ENCODE results near the gene IL21. TPM values are rescaled to one million over a fixed set of nuclear protein-coding genes. Genes with fewer than 3 reads are reported as not detected.

Gene IL21
- polyA plus RNA-seq, 1 donor (not counting 4 experiments of a cell fraction or from before 2014, with no cell fraction given), result not detected

DNA sequence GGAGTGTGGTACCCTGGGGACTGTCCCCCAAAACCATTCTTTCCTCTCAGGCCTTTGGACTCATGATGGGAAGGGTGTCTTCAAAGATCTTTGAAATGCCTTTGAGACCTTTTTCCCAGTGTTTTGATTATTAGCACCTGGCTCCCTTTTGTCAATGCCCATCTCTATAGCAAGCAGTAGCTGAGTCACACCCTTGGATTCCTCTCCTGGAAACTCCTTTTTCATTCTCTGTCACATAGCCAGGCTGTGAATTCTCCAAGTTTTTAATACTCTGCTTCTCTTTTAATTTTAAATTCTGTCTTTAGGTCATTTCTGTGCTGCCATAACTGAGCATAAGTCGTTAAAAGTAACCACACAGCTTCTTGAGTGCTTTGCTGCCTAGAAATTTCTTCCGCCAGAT, 29.7 kb downstream of the IL21 start:
- no peaks in the 10 kb centered on the region for H4K20me1 ChIP-seq (ENCODE audit: control insufficient read depth, extremely low read depth, insufficient read depth, low read length)
- no peak overlapping the region for H3K4me2 ChIP-seq (ENCODE audit: control insufficient read depth, extremely low read depth, insufficient read depth, low read depth, low read length)
- no peaks in the 10 kb centered on the region for H3K79me2 ChIP-seq (ENCODE audit: control insufficient read depth, insufficient read depth, low read length)
- no peak overlapping the region for H2AFZ ChIP-seq (ENCODE audit: control insufficient read depth, low read length)
- DNase-seq (ENCODE audit: low read depth, low spot score) (no peak), FAIRE-seq (no peak)
- TF ChIP-seq EZH2 (IDR thresholded peaks at IDR 0.05; ENCODE audit: low read length), result no peak
- TF ChIP-seq, protein P1, sequence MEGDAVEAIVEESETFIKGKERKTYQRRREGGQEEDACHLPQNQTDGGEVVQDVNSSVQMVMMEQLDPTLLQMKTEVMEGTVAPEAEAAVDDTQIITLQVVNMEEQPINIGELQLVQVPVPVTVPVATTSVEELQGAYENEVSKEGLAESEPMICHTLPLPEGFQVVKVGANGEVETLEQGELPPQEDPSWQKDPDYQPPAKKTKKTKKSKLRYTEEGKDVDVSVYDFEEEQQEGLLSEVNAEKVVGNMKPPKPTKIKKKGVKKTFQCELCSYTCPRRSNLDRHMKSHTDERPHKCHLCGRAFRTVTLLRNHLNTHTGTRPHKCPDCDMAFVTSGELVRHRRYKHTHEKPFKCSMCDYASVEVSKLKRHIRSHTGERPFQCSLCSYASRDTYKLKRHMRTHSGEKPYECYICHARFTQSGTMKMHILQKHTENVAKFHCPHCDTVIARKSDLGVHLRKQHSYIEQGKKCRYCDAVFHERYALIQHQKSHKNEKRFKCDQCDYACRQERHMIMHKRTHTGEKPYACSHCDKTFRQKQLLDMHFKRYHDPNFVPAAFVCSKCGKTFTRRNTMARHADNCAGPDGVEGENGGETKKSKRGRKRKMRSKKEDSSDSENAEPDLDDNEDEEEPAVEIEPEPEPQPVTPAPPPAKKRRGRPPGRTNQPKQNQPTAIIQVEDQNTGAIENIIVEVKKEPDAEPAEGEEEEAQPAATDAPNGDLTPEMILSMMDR (optimal IDR thresholded peaks at IDR 0.05 in 1 of 3, IDR thresholded peaks at IDR 0.05 in 1 of 3, conservative IDR thresholded peaks at IDR 0.05 in 1 of 3; ENCODE audit: extremely low read depth in 1 of 3, insufficient read depth in 2 of 3, low read length in 3 of 3), result no peak
- H3K4me3 ChIP-seq (ENCODE audit: control insufficient read depth in 2 of 3, extremely low read depth in 1 of 3, insufficient read depth in 2 of 3, low read depth in 1 of 3, low read length in 3 of 3), result no peak overlapping the region
- no peaks in the 10 kb centered on the region for H3K36me3 ChIP-seq (ENCODE audit: control insufficient read depth in 2 of 2, extremely low read depth in 1 of 2, insufficient read depth in 2 of 2, low read length in 2 of 2)
- no peaks in the 10 kb centered on the region for H3K4me1 ChIP-seq (ENCODE audit: control insufficient read depth, extremely low read depth, insufficient read depth, low read length)
- H3K27ac ChIP-seq (ENCODE audit: control insufficient read depth, insufficient read depth, low read length), result no peak overlapping the region
- no peaks in the 10 kb centered on the region for H3K9me1 ChIP-seq (ENCODE audit: control insufficient read depth, extremely low read depth, insufficient read depth, low read length)
- no peak overlapping the region for H3K9ac ChIP-seq (ENCODE audit: control insufficient read depth, extremely low read depth, insufficient read depth, low read length)
- dilution Hi-C loops (cut with MboI; ENCODE audit: extremely low pct_ligation_motif_present, low sequenced_read_pairs), result no loop called here
- no peaks in the 10 kb centered on the region for H3K9me3 ChIP-seq (ENCODE audit: control insufficient read depth, low read depth, low read length)
- H3K27me3 ChIP-seq (ENCODE audit: control insufficient read depth, extremely low read depth, insufficient read depth, low read length), result peaks cover 3% of the 10 kb centered on the region

DNA sequence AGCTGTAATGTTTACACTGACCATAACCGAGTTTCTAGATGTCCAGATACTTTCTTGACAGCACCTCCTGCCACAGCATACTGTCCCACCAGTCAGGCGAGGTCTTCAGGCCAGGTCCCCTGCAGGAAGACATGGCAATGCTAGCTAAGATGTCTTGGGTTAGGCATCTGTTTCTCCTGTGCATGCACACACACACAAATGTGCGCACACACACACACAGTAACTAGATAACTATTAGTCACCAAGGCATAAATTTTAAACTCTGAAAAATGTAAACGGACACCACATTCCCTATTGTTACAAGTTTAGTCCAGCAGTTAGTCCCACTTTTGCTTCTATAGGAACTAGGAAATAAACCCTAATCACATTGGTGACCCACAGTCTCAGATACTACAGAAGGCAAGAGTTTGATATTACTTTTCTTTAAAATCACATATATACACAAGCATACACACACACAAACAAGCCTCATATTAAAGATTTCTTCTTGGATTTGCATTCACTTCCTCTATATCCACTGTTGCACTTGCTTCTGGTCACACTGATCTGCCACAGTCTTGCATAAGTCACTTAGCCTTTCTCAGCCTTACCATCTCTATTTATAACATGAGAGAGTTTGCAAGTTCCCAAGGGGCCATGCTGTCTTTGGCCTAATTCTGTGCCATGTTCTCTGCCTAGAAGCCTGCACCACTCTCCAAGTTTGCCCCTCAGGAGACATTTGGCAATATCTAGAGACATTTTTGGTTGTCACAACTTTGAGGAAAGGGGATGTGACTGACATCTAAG, 32.2 kb downstream of the IL21 start:
- Histone ChIP-seq H2AFZ (ENCODE audit: control insufficient read depth, low read length) (no peak overlapping the region), H3K9ac (ENCODE audit: control insufficient read depth, extremely low read depth, insufficient read depth, low read length) (no peak overlapping the region), H3K27me3 (ENCODE audit: control insufficient read depth, extremely low read depth, insufficient read depth, low read length) (no peaks in the 10 kb centered on the region), H3K79me2 (ENCODE audit: control insufficient read depth, insufficient read depth, low read length) (no peaks in the 10 kb centered on the region), H3K36me3 (ENCODE audit: control insufficient read depth in 2 of 2, extremely low read depth in 1 of 2, insufficient read depth in 2 of 2, low read length in 2 of 2) (no peaks in the 10 kb centered on the region), H3K9me1 (ENCODE audit: control insufficient read depth, extremely low read depth, insufficient read depth, low read length) (no peaks in the 10 kb centered on the region), H3K9me3 (ENCODE audit: control insufficient read depth, low read depth, low read length) (no peaks in the 10 kb centered on the region), H3K4me2 (ENCODE audit: control insufficient read depth, extremely low read depth, insufficient read depth, low read depth, low read length) (no peak overlapping the region), H3K4me3 (ENCODE audit: control insufficient read depth in 2 of 3, extremely low read depth in 1 of 3, insufficient read depth in 2 of 3, low read depth in 1 of 3, low read length in 3 of 3) (no peak overlapping the region), H4K20me1 (ENCODE audit: control insufficient read depth, extremely low read depth, insufficient read depth, low read length) (no peaks in the 10 kb centered on the region), H3K27ac (ENCODE audit: control insufficient read depth, insufficient read depth, low read length) (no peak overlapping the region), H3K4me1 (ENCODE audit: control insufficient read depth, extremely low read depth, insufficient read depth, low read length) (peaks cover 8% of the 10 kb centered on the region)
- FAIRE-seq (no peak), DNase-seq (ENCODE audit: low read depth, low spot score) (no peak)
- dilution Hi-C loops (cut with MboI; ENCODE audit: extremely low pct_ligation_motif_present, low sequenced_read_pairs), result no loop called here
- TF ChIP-seq EZH2 (IDR thresholded peaks at IDR 0.05; ENCODE audit: low read length), result no peak
- TF ChIP-seq, protein P1 (optimal IDR thresholded peaks at IDR 0.05 in 1 of 3, IDR thresholded peaks at IDR 0.05 in 1 of 3, conservative IDR thresholded peaks at IDR 0.05 in 1 of 3; ENCODE audit: extremely low read depth in 1 of 3, insufficient read depth in 2 of 3, low read length in 3 of 3), result no peak

All from keratinocyte (primary cell).